Measurements from ENCODE around the gene COX6B2. TPM values are rescaled to one million over a fixed set of nuclear protein-coding genes. Genes with fewer than 3 reads are reported as not detected.

COX6B2 gene
- total RNA-seq, 2 donors from 2014 or later: 0.75 to 0.84 TPM

GRCh38 chr19:55370305-55370988 lies 15.9 kb upstream of the COX6B2 start, which contains the start of gene IL11:
Gene IL11 (minus strand): TSS chr19:55370463. CDS start chr19:55370310, 153 bp downstream.
- H3K27me3 Mint-ChIP-seq (ENCODE audit: insufficient read depth): peaks cover 59% of the 10 kb centered on the region
- no peaks in the 10 kb centered on the region for H3K36me3 Mint-ChIP-seq (ENCODE audit: low read depth)
- Histone ChIP-seq H3K27me3 (ENCODE audit: control insufficient read depth, insufficient read depth, low read length, poor library complexity, severe bottlenecking) (peaks cover 49% of the 10 kb centered on the region), H3K9ac (ENCODE audit: extremely low read depth, low read length, poor library complexity, severe bottlenecking) (no peak within 1 kb of the TSS), H3K27ac (ENCODE audit: low read depth, low read length) (no peak within 1 kb of the TSS), H3K4me3 (ENCODE audit: low read length) (peak within 1 kb of the TSS; percentile 49), H3K9me3 (ENCODE audit: control insufficient read depth, low read length) (no peaks in the 10 kb centered on the region), H3K4me1 (ENCODE audit: control insufficient read depth, insufficient read depth, low read length) (peaks cover 5% of the 10 kb centered on the region), H3K36me3 (ENCODE audit: control insufficient read depth, insufficient read depth, low read length) (no peaks in the 10 kb centered on the region)
- peaks cover 8% of the 10 kb centered on the region for H3K4me1 Mint-ChIP-seq
- no peak for TF ChIP-seq CTCF (conservative IDR thresholded peaks at IDR 0.05)
- DNase-seq: peak; percentile 70
- no peaks in the 10 kb centered on the region for H3K9me3 Mint-ChIP-seq
- H3K27ac Mint-ChIP-seq: no peak within 1 kb of the TSS
- H3K4me3 Mint-ChIP-seq: peak within 1 kb of the TSS; percentile 60
- 13 to 18% methylated on average over 6 to 26 of the region's 32 CpGs for whole genome bisulfite sequencing, 2 experiments (ENCODE audit: insufficient coverage in 1 of 2, insufficient read length in 1 of 2)

- no peak overlapping the region for H3K27ac Mint-ChIP-seq
- 1 to 2% methylated on average over 23 to 53 of the region's 59 CpGs for WGBS, 2 experiments (ENCODE audit: insufficient coverage in 1 of 2, insufficient read length in 1 of 2)
- Histone ChIP-seq H3K36me3 (ENCODE audit: control insufficient read depth, insufficient read depth, low read length) (no peaks in the 10 kb centered on the region), H3K4me1 (ENCODE audit: control insufficient read depth, insufficient read depth, low read length) (peaks cover 5% of the 10 kb centered on the region), H3K9me3 (ENCODE audit: control insufficient read depth, low read length) (no peaks in the 10 kb centered on the region), H3K4me3 (ENCODE audit: low read length) (peak overlapping the region; percentile 49), H3K9ac (ENCODE audit: extremely low read depth, low read length, poor library complexity, severe bottlenecking) (no peak overlapping the region), H3K27me3 (ENCODE audit: control insufficient read depth, insufficient read depth, low read length, poor library complexity, severe bottlenecking) (peaks cover 49% of the 10 kb centered on the region), H3K27ac (ENCODE audit: low read depth, low read length) (no peak overlapping the region)
- TF ChIP-seq CTCF (conservative IDR thresholded peaks at IDR 0.05): no peak
- peaks cover 8% of the 10 kb centered on the region for H3K4me1 Mint-ChIP-seq
- no peaks in the 10 kb centered on the region for H3K9me3 Mint-ChIP-seq
- no peaks in the 10 kb centered on the region for H3K36me3 Mint-ChIP-seq (ENCODE audit: low read depth)
- peaks cover 62% of the 10 kb centered on the region for H3K27me3 Mint-ChIP-seq (ENCODE audit: insufficient read depth)
- peak; percentile 95 for DNase-seq
- H3K4me3 Mint-ChIP-seq: peak overlapping the region; percentile 60
Observed at GRCh38 chr19:55369653-55370304, 15.3 kb upstream of the COX6B2 start.

- no peak overlapping the region for H3K9ac ChIP-seq (ENCODE audit: extremely low read depth, low read length, poor library complexity, severe bottlenecking)
- H3K4me1 ChIP-seq (ENCODE audit: control insufficient read depth, insufficient read depth, low read length): peaks cover 1% of the 10 kb centered on the region
- Mint-ChIP-seq H3K4me3 (peak overlapping the region; percentile 29), H3K27me3 (ENCODE audit: insufficient read depth) (peaks cover 63% of the 10 kb centered on the region), H3K4me1 (peaks cover 7% of the 10 kb centered on the region), H3K36me3 (ENCODE audit: low read depth) (no peaks in the 10 kb centered on the region), H3K27ac (no peak overlapping the region), H3K9me3 (no peaks in the 10 kb centered on the region)
- H3K9me3 ChIP-seq (ENCODE audit: control insufficient read depth, low read length): no peaks in the 10 kb centered on the region
- H3K27me3 ChIP-seq (ENCODE audit: control insufficient read depth, insufficient read depth, low read length, poor library complexity, severe bottlenecking): peaks cover 49% of the 10 kb centered on the region
- H3K36me3 ChIP-seq (ENCODE audit: control insufficient read depth, insufficient read depth, low read length): no peaks in the 10 kb centered on the region
- H3K27ac ChIP-seq (ENCODE audit: low read depth, low read length): no peak overlapping the region
- TF ChIP-seq CTCF (conservative IDR thresholded peaks at IDR 0.05): no peak
- H3K4me3 ChIP-seq (ENCODE audit: low read length): no peak overlapping the region
- WGBS, 2 experiments (ENCODE audit: insufficient coverage in 1 of 2, insufficient read length in 1 of 2): 32 to 43% methylated on average over 11 to 53 of the region's 54 CpGs
- DNase-seq: peak; percentile 75
Observed at GRCh38 chr19:55368701-55369563, 14.4 kb upstream of the COX6B2 start.
